Vagina (tissue), 2 donors: ENCODE measurements around the gene MFN2.
A peak's percentile ranks its signal among the peaks of the same experiment; 100 is the strongest.

ENCODE experiments used
- POLR2AphosphoS5 ChIP-seq, 2 donors: sonication (generic); formaldehyde crosslinking; IDR thresholded peaks; one replicate each; pipeline ENCODE4 v1.9.0; 2017; ENCODE audit warnings: antibody characterized with exemption in 2 of 2, mild to moderate bottlenecking in 2 of 2, low read depth in 1 of 2; ENCODE audit not compliant: insufficient read depth in 1 of 2
- TF ChIP-seq, protein P1 (sequence below), 3 experiments: fragments of 450-650 bp in 2 of 3; fragments of 200-600 bp in 1 of 3; sonication (generic) in 1 of 3; IDR thresholded peaks; one replicate each; pipeline ENCODE4 v1.5.1; 2017 to 2019; ENCODE audit warnings: antibody characterized with exemption in 3 of 3, mild to moderate bottlenecking in 2 of 3, moderate library complexity in 2 of 3

GRCh38 chr1:11979851-11980675 lies at the start of gene MFN2:
- TF ChIP-seq, protein P1, sequence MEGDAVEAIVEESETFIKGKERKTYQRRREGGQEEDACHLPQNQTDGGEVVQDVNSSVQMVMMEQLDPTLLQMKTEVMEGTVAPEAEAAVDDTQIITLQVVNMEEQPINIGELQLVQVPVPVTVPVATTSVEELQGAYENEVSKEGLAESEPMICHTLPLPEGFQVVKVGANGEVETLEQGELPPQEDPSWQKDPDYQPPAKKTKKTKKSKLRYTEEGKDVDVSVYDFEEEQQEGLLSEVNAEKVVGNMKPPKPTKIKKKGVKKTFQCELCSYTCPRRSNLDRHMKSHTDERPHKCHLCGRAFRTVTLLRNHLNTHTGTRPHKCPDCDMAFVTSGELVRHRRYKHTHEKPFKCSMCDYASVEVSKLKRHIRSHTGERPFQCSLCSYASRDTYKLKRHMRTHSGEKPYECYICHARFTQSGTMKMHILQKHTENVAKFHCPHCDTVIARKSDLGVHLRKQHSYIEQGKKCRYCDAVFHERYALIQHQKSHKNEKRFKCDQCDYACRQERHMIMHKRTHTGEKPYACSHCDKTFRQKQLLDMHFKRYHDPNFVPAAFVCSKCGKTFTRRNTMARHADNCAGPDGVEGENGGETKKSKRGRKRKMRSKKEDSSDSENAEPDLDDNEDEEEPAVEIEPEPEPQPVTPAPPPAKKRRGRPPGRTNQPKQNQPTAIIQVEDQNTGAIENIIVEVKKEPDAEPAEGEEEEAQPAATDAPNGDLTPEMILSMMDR (IDR thresholded peaks at IDR 0.05): no peak
- peak; percentile 83 to 94 for TF ChIP-seq POLR2AphosphoS5 (IDR thresholded peaks at IDR 0.05; ENCODE audit: insufficient read depth in 1 of 2, low read depth in 1 of 2)
